ENCODE results near the gene MCTS1.
"Not testable (repeated sequence)": the region's sequence is repeated elsewhere in the genome, so short reads cannot be mapped to it uniquely, and the experiment has no call there.

MCTS1 gene

DNA sequence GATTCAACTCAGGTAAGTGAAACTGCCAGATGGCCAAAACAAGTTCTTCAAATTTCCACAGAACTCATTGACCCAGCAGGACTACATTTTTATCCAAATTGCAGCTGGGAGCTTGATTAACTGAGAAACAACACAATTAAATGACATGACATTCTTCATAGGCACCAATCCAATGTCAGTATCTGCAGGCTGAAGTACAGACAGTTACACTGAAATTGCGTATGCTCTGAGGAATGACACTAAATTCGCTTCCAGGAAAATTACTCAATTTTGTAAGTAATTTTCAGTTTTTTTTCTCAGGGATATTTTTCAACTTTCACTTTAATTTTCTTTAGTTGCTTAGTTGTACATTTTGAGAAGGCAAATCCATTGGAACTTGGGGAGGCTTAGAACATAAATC, 21.5 kb downstream of the MCTS1 start:
- Histone ChIP-seq H3K9ac (ENCODE audit: low read depth in 1 of 2, low read length in 2 of 2) (no peak overlapping the region), H3K4me1 (ENCODE audit: control insufficient read depth in 2 of 2, insufficient read depth in 2 of 2, low read length in 2 of 2) (peaks cover 0 to 6% of the 10 kb centered on the region in 2 donors), H3K36me3 (ENCODE audit: control insufficient read depth in 2 of 2, insufficient read depth in 2 of 2, low read length in 2 of 2) (no peaks in the 10 kb centered on the region), H3K27me3 (ENCODE audit: control insufficient read depth in 2 of 2, insufficient read depth in 2 of 2, low read length in 2 of 2) (no peaks in the 10 kb centered on the region), H3K9me3 (ENCODE audit: control insufficient read depth in 2 of 2, low read length in 2 of 2) (no peaks in the 10 kb centered on the region), H3K4me3 (ENCODE audit: low read length in 2 of 2) (no peak overlapping the region), H3K27ac (ENCODE audit: low read depth in 2 of 2, low read length in 2 of 2) (no peak overlapping the region)

DNA sequence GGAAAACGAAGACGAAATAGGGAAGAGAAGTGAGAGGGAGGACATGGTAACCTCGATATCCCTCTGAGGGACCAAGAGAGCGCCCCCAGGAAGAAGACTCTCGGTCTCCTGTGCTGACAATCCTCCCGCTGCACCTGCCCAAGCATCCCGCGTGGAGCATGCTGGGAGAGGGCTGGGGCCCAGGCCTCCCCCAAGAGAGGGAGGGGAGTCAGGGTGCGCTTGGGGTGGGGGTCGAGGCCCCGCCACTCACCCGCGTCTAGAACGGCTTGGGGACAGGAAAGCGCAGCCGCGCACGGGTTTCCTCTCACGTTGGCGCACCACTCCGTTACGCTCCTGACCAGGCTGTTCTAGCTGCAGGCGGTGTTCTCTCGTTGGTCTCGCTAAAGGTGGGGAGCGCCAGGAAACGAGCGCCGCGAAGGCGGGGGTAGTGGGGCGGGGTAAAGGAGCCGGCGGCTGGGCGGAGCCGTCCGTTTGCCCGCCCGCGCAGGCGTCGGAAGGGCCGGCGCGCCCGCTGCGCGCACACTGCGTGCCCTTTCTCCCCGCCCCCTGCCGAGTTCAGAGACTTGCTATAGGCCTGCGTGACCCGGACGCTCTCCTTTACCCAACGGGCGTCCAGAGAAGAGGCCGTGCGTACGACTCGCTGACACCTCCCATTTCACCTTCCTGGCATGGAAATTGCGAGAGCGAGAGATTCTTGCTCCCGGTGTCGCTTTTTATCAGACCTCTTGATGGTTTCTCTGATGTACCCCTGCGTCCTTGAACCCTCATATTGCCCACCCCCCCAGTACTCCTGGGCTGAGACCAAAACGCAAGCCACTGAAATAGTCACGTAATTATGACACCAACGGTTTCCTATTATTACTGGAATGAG, 26.0 kb downstream of the MCTS1 start, which contains the start of gene C1GALT1C1:
TSS of gene C1GALT1C1 (minus strand) at position 388 of the 871 bp plus-strand sequence. CDS start 2,888 bp downstream, outside the sequence.
- H3K9me3 ChIP-seq (ENCODE audit: control insufficient read depth in 2 of 2, low read length in 2 of 2) = no peaks in the 10 kb centered on the region
- peaks cover 0 to 8% of the 10 kb centered on the region in 2 donors for H3K4me1 ChIP-seq (ENCODE audit: control insufficient read depth in 2 of 2, insufficient read depth in 2 of 2, low read length in 2 of 2)
- peak within 1 kb of the TSS; percentile 89 for H3K4me3 ChIP-seq (ENCODE audit: low read length in 2 of 2)
- no peaks in the 10 kb centered on the region for H3K27me3 ChIP-seq (ENCODE audit: control insufficient read depth in 2 of 2, insufficient read depth in 2 of 2, low read length in 2 of 2)
- H3K36me3 ChIP-seq (ENCODE audit: control insufficient read depth in 2 of 2, insufficient read depth in 2 of 2, low read length in 2 of 2) = no peaks in the 10 kb centered on the region
- peak within 1 kb of the TSS; percentile 74 to 78 for H3K9ac ChIP-seq (ENCODE audit: low read depth in 1 of 2, low read length in 2 of 2)
- peak within 1 kb of the TSS; percentile 90 to 92 for H3K27ac ChIP-seq (ENCODE audit: low read depth in 2 of 2, low read length in 2 of 2)

DNA sequence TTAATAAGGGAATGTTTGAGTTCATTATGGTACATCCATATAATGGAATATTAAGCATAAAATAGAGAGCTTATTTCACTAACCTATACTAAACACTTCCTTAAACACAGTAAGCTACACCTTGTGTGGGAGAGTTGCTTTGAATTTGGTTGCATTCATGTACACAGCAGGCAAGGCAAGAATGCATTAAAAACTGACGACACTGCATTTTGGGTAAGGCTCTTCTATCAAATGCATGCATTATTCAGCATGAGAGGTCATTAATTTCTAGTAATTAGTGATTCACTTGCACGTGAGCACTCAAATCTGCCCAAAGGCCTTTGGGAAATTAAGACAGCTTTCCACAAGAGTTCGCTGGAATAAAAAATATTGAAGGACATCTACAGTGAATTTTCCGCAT, 34.7 kb downstream of the MCTS1 start:
- no peak overlapping the region for H3K27ac ChIP-seq (ENCODE audit: low read depth in 2 of 2, low read length in 2 of 2)
- H3K36me3 ChIP-seq (ENCODE audit: control insufficient read depth in 2 of 2, insufficient read depth in 2 of 2, low read length in 2 of 2) = no peaks in the 10 kb centered on the region
- no peak overlapping the region for H3K4me3 ChIP-seq (ENCODE audit: low read length in 2 of 2)
- H3K4me1 ChIP-seq (ENCODE audit: control insufficient read depth in 2 of 2, insufficient read depth in 2 of 2, low read length in 2 of 2) = no peaks in the 10 kb centered on the region
- no peaks in the 10 kb centered on the region for H3K27me3 ChIP-seq (ENCODE audit: control insufficient read depth in 2 of 2, insufficient read depth in 2 of 2, low read length in 2 of 2)
- H3K9ac ChIP-seq (ENCODE audit: low read depth in 1 of 2, low read length in 2 of 2) = no peak overlapping the region
- H3K9me3 ChIP-seq (ENCODE audit: control insufficient read depth in 2 of 2, low read length in 2 of 2) = no peaks in the 10 kb centered on the region

DNA sequence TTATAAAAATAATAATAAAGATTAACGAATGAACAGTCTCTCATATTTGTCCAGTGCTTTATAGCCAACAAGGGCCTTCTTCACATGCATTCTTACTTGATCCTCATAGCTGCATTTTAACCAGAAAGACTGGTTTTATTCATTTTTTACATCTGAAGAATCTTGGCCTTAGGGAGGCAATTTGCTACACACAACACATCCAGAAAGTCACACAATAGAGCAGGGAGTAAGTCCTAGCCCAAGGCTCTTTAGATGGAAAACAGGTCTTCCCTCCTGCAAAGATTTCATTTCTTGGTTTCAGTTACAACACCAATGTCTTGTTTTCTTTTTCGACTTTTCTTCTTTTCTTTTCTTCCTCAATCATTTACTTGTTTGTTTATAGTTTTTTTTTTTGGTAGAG, 39.0 kb downstream of the MCTS1 start:
- Histone ChIP-seq H3K36me3 (ENCODE audit: control insufficient read depth in 2 of 2, insufficient read depth in 2 of 2, low read length in 2 of 2) (no peaks in the 10 kb centered on the region), H3K4me3 (ENCODE audit: low read length in 2 of 2) (no peak overlapping the region), H3K27me3 (ENCODE audit: control insufficient read depth in 2 of 2, insufficient read depth in 2 of 2, low read length in 2 of 2) (no peaks in the 10 kb centered on the region), H3K27ac (ENCODE audit: low read depth in 2 of 2, low read length in 2 of 2) (no peak overlapping the region), H3K9me3 (ENCODE audit: control insufficient read depth in 2 of 2, low read length in 2 of 2) (no peaks in the 10 kb centered on the region), H3K4me1 (ENCODE audit: control insufficient read depth in 2 of 2, insufficient read depth in 2 of 2, low read length in 2 of 2) (no peaks in the 10 kb centered on the region), H3K9ac (ENCODE audit: low read depth in 1 of 2, low read length in 2 of 2) (no peak overlapping the region)

DNA sequence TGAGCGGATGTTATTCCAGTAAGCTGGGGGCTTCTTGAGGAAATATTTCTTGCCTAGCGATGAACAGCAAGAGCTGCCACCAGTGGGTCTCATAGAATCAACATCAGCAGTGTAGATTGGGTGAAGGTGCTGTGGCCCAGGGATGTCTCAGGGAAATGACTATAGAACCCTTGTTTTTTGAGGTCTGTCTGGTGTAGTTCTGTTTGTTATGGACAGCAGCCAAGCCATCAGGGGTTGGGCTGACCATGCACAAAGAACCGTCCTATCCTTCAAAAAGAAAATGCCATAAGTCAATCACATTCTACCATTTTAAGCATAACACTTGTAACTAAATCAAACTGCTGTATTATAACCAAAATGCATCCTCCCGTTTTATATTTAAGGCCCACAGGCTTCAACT, 43.2 kb downstream of the MCTS1 start:
- no peak overlapping the region for H3K4me3 ChIP-seq (ENCODE audit: low read length in 2 of 2)
- no peaks in the 10 kb centered on the region for H3K36me3 ChIP-seq (ENCODE audit: control insufficient read depth in 2 of 2, insufficient read depth in 2 of 2, low read length in 2 of 2)
- no peaks in the 10 kb centered on the region for H3K27me3 ChIP-seq (ENCODE audit: control insufficient read depth in 2 of 2, insufficient read depth in 2 of 2, low read length in 2 of 2)
- no peak overlapping the region for H3K27ac ChIP-seq (ENCODE audit: low read depth in 2 of 2, low read length in 2 of 2)
- H3K9me3 ChIP-seq (ENCODE audit: control insufficient read depth in 2 of 2, low read length in 2 of 2) = no peaks in the 10 kb centered on the region
- H3K4me1 ChIP-seq (ENCODE audit: control insufficient read depth in 2 of 2, insufficient read depth in 2 of 2, low read length in 2 of 2) = no peaks in the 10 kb centered on the region
- H3K9ac ChIP-seq (ENCODE audit: low read depth in 1 of 2, low read length in 2 of 2) = no peak overlapping the region

DNA sequence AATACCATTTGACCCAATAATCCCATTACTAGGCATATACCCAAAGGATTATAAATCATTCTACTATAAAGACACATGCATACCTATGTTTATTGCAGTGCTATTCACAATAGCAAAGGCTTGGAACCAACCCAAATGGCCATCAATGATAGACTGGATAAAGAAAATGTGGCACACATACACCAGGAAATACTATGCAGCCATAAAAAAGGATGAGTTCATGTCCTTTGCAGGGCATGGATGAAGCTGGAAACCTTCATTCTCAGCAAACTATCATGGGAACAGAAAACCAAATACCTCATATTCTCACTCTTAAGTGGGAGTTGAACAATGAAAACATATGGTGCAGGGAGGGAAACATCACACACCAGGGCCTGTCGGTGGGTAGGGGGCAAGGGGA, 48.4 kb downstream of the MCTS1 start:
- H3K4me1 ChIP-seq (ENCODE audit: control insufficient read depth in 2 of 2, insufficient read depth in 2 of 2, low read length in 2 of 2); H3K27ac ChIP-seq (ENCODE audit: low read depth in 2 of 2, low read length in 2 of 2); H3K9ac ChIP-seq (ENCODE audit: low read depth in 1 of 2, low read length in 2 of 2); H3K27me3 ChIP-seq (ENCODE audit: control insufficient read depth in 2 of 2, insufficient read depth in 2 of 2, low read length in 2 of 2); H3K9me3 ChIP-seq (ENCODE audit: control insufficient read depth in 2 of 2, low read length in 2 of 2); H3K36me3 ChIP-seq (ENCODE audit: control insufficient read depth in 2 of 2, insufficient read depth in 2 of 2, low read length in 2 of 2); H3K4me3 ChIP-seq (ENCODE audit: low read length in 2 of 2): not testable (repeated sequence)

DNA sequence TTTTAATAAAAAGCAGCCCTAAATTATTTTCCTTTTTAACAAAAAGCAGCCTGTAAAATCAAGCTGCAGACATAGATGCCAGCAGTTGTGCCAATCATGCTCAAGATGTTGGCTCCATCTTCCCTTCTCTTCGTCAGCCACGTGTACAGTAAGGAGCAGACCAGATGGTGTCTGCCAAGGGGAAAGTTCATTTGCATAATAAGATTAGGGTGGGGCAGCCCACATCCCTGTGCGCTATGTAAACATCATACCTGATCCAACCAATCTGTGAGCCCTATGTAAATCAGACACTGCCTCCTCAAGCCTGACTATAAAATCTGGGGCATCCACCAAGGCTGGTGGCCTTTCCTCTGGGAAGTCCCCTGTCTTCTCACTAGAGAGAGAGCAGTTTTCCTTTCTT, 49.1 kb downstream of the MCTS1 start:
- Histone ChIP-seq H3K4me3 (ENCODE audit: low read length in 2 of 2) (no peak overlapping the region), H3K4me1 (ENCODE audit: control insufficient read depth in 2 of 2, insufficient read depth in 2 of 2, low read length in 2 of 2) (no peaks in the 10 kb centered on the region), H3K9me3 (ENCODE audit: control insufficient read depth in 2 of 2, low read length in 2 of 2) (no peaks in the 10 kb centered on the region), H3K9ac (ENCODE audit: low read depth in 1 of 2, low read length in 2 of 2) (no peak overlapping the region), H3K36me3 (ENCODE audit: control insufficient read depth in 2 of 2, insufficient read depth in 2 of 2, low read length in 2 of 2) (no peaks in the 10 kb centered on the region), H3K27ac (ENCODE audit: low read depth in 2 of 2, low read length in 2 of 2) (no peak overlapping the region), H3K27me3 (ENCODE audit: control insufficient read depth in 2 of 2, insufficient read depth in 2 of 2, low read length in 2 of 2) (no peaks in the 10 kb centered on the region)

DNA sequence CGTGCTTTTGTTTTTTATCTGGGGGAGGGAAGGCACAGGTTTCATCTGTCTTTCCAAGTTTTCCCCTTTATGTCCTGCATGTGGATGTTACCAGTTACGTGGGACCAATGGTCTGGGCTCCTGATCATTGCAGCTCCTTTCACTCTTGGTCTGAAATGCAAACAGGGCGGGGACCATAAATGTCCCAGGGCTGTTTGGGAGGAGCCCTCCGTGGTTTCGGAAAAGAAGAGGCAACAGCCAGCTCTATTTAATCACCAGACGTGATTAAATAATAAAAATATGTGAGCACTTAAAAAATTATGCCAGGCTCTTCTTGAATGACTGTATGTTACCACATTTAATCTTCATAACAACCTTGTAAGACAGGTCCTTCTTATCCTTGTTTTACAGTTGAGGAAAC, 56.7 kb downstream of the MCTS1 start:
- H3K4me1 ChIP-seq (ENCODE audit: control insufficient read depth in 2 of 2, insufficient read depth in 2 of 2, low read length in 2 of 2) = no peaks in the 10 kb centered on the region
- H3K27ac ChIP-seq (ENCODE audit: low read depth in 2 of 2, low read length in 2 of 2) = no peak overlapping the region
- H3K9me3 ChIP-seq (ENCODE audit: control insufficient read depth in 2 of 2, low read length in 2 of 2) = no peaks in the 10 kb centered on the region
- no peak overlapping the region for H3K4me3 ChIP-seq (ENCODE audit: low read length in 2 of 2)
- no peaks in the 10 kb centered on the region for H3K36me3 ChIP-seq (ENCODE audit: control insufficient read depth in 2 of 2, insufficient read depth in 2 of 2, low read length in 2 of 2)
- no peaks in the 10 kb centered on the region for H3K27me3 ChIP-seq (ENCODE audit: control insufficient read depth in 2 of 2, insufficient read depth in 2 of 2, low read length in 2 of 2)
- no peak overlapping the region for H3K9ac ChIP-seq (ENCODE audit: low read depth in 1 of 2, low read length in 2 of 2)

Measured in mucosa of rectum (tissue), 2 donors.